ENCODE measurements around the gene MASP2. TPM values are rescaled to one million over a fixed set of nuclear protein-coding genes. Genes with fewer than 3 reads are reported as not detected.

The MASP2 gene
- total and polyA plus RNA-seq, 2 of the 8 experiments (the other 6 are each of a cell fraction or from before 2014, with no cell fraction given), result 0.54 to 1.2 TPM

GRCh38 chr1:11055676-11056075, 8.6 kb upstream of the MASP2 start:
- Histone ChIP-seq H3K36me3 (ENCODE audit: control insufficient read depth in 2 of 4, insufficient read depth in 4 of 4, low read length in 3 of 4) (peaks cover 6 to 27% (median 14%) of the 10 kb centered on the region in 4 experiments; a peak in 7 of 8 replicates), H3K14ac (ENCODE audit: insufficient read length) (no peak overlapping the region), H2BK5ac (ENCODE audit: low read depth, low read length) (no peak overlapping the region), H4K8ac (ENCODE audit: extremely low read depth, insufficient read depth, low read length) (no peak overlapping the region; the same call in 1 of the 2 replicates), H3K56ac (replicated peaks; ENCODE audit: insufficient read length, low read depth, low read length) (no peak overlapping the region), H4K5ac (ENCODE audit: insufficient read length, low read depth, low read length) (no peak overlapping the region), H3K4me1 (replicated peaks in 1 of 4; ENCODE audit: control insufficient read depth in 3 of 4, insufficient read depth in 4 of 4, low read length in 3 of 4) (peaks cover 0 to 15% (median 10%) of the 10 kb centered on the region in 4 experiments; a peak in 6 of 7 replicates), H2AFZ (ENCODE audit: low read length) (no peak overlapping the region), H2BK20ac (ENCODE audit: low read length) (no peak overlapping the region), H2BK15ac (ENCODE audit: low read length) (no peak overlapping the region), H3K23ac (ENCODE audit: insufficient read length) (no peak overlapping the region), H3K79me1 (ENCODE audit: low read depth, low read length) (peaks cover 3% of the 10 kb centered on the region), H3K9me3 (ENCODE audit: insufficient read depth in 2 of 2, low read depth in 1 of 2, low read length in 1 of 2) (no peaks in the 10 kb centered on the region), H4K20me1 (replicated peaks in 1 of 2; ENCODE audit: control insufficient read depth in 1 of 2, insufficient read depth in 2 of 2, low read length in 2 of 2) (peaks cover 3 to 9% of the 10 kb centered on the region in 2 experiments), H3K4me2 (ENCODE audit: insufficient read depth in 1 of 2, low read depth in 2 of 2, low read length in 2 of 2) (no peak overlapping the region), H3K4me3 (ENCODE audit: extremely low read depth in 1 of 4, insufficient read depth in 2 of 4, low read depth in 3 of 4, low read length in 4 of 4) (no peak overlapping the region), H3K79me2 (ENCODE audit: control insufficient read depth in 1 of 2, insufficient read depth in 2 of 2, low read length in 2 of 2) (peaks cover 0 to 12% of the 10 kb centered on the region in 2 experiments; a peak in 2 of 4 replicates), H3K27me3 (replicated peaks in 1 of 4; ENCODE audit: control insufficient read depth in 3 of 4, extremely low read depth in 1 of 4, insufficient read depth in 3 of 4, low read length in 3 of 4) (no peaks in the 10 kb centered on the region), H3K18ac (ENCODE audit: extremely low read depth, low read length) (no peak overlapping the region), H4K91ac (replicated peaks; ENCODE audit: insufficient read length, low read length) (no peak overlapping the region), H3K4ac (replicated peaks; ENCODE audit: insufficient read length, low read depth, low read length) (no peak overlapping the region), H2AK5ac (ENCODE audit: low read depth, low read length) (no peak overlapping the region), H2BK12ac (ENCODE audit: low read depth, low read length) (no peak overlapping the region), H3K27ac (ENCODE audit: low read depth, low read length) (no peak overlapping the region), H3K9ac (replicated peaks in 1 of 4; ENCODE audit: extremely low read depth in 1 of 4, low read depth in 3 of 4, low read length in 3 of 4) (no peak overlapping the region), H3K23me2 (ENCODE audit: low read depth, low read length) (peaks cover 12% of the 10 kb centered on the region; the same call in 1 of the 2 replicates), H2BK120ac (replicated peaks; ENCODE audit: low read depth, low read length) (no peak overlapping the region)
- CTCF ChIA-PET (ENCODE audit: partially characterized antibody), result interaction anchor here (1.0 to 14.5 kb wide), 2 partner anchors 18 to 588 kb away, joined by 3 to 168 read pairs; no protein-coding TSS in a partner anchor
- no peak for FAIRE-seq
- POLR2A ChIA-PET (ENCODE audit: partially characterized antibody), result interaction anchor here (2.1 to 4.6 kb wide), 3 partner anchors 10 to 17 kb away, joined by 9 to 18 read pairs (median 9); no protein-coding TSS in a partner anchor
- DNase-seq (ENCODE audit: low read depth in 1 of 2, low spot score in 2 of 2), result no peak
- 84% methylated on average over 9 of the region's 12 CpGs; no CpG with 5 or more reads in 1 of the 2 experiments for WGBS, 2 experiments (ENCODE audit: extremely low coverage in 1 of 2, insufficient coverage in 1 of 2, insufficient read length in 1 of 2, insufficient replicate concordance in 2 of 2, low coverage in 1 of 2, low lambda C conversion rate in 2 of 2, missing lambda C conversion rate in 1 of 2)
- TF ChIP-seq GABPA (IDR thresholded peaks at IDR 0.05; ENCODE audit: borderline replicate concordance, insufficient read depth, low read length), result no peak
- TF ChIP-seq, protein P1, sequence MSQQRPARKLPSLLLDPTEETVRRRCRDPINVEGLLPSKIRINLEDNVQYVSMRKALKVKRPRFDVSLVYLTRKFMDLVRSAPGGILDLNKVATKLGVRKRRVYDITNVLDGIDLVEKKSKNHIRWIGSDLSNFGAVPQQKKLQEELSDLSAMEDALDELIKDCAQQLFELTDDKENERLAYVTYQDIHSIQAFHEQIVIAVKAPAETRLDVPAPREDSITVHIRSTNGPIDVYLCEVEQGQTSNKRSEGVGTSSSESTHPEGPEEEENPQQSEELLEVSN (IDR thresholded peaks at IDR 0.05), result no peak
- TF ChIP-seq SUZ12 (IDR thresholded peaks at IDR 0.05; ENCODE audit: low read length), result no peak
- no peak for TF ChIP-seq SIX5 (IDR thresholded peaks at IDR 0.05; ENCODE audit: low read depth, low read length)
- TF ChIP-seq TCF12 (IDR thresholded peaks at IDR 0.05; ENCODE audit: low read depth, low read length), result no peak
- TF ChIP-seq EGR1 (IDR thresholded peaks at IDR 0.05; ENCODE audit: borderline replicate concordance, low read depth, low read length), result no peak
- no peak for TF ChIP-seq SAP30 (IDR thresholded peaks at IDR 0.05; ENCODE audit: insufficient read depth, insufficient replicate concordance, low read length)
- TF ChIP-seq SP1 (IDR thresholded peaks at IDR 0.05; ENCODE audit: low read depth, low read length), result no peak
- TF ChIP-seq USF2 (IDR thresholded peaks at IDR 0.05; ENCODE audit: low read length), result no peak
- TF ChIP-seq NANOG (IDR thresholded peaks at IDR 0.05; ENCODE audit: insufficient read depth, low read depth, low read length, poor library complexity, severe bottlenecking), result no peak
- no peak for TF ChIP-seq JUN (IDR thresholded peaks at IDR 0.05; ENCODE audit: low read depth, low read length)
- no peak for TF ChIP-seq KDM1A (IDR thresholded peaks at IDR 0.05; ENCODE audit: borderline replicate concordance, low read length)
